Suprapubic skin (tissue), 4 donors: ENCODE measurements around the gene WWC1. TPM values are rescaled to one million over a fixed set of nuclear protein-coding genes. Genes with fewer than 3 reads are reported as not detected.

Experiments used
- DNase-seq, 2 donors: peaks; one replicate each; pipeline ENCODE4 v3.0.0-alpha.2; 2019; ENCODE audit warnings: low spot score in 2 of 2
- H3K27ac ChIP-seq: fragments of 200-600 bp; sonication (generic); one replicate; pipeline ENCODE4 v1.5.1; 2019
- H3K27me3 ChIP-seq: fragments of 200-600 bp; sonication (generic); one replicate; pipeline ENCODE4 v1.5.1; 2019
- H3K36me3 ChIP-seq: fragments of 200-600 bp; sonication (generic); one replicate; pipeline ENCODE4 v1.5.1; 2019
- H3K4me1 ChIP-seq: fragments of 200-600 bp; sonication (generic); one replicate; pipeline ENCODE4 v1.5.1; 2019
- H3K4me3 ChIP-seq: fragments of 200-600 bp; sonication (generic); one replicate; pipeline ENCODE4 v1.5.1; 2019; ENCODE audit warnings: mild to moderate bottlenecking
- H3K9me3 ChIP-seq: fragments of 200-600 bp; sonication (generic); one replicate; pipeline ENCODE4 v1.5.1; 2019
- EP300 ChIP-seq: sonication (generic); formaldehyde crosslinking; IDR thresholded peaks from one replicate; pipeline ENCODE4 v1.6.1; 2017; ENCODE audit warnings: antibody characterized with exemption
- POLR2A ChIP-seq, 2 donors: fragments of 450-650 bp; IDR thresholded peaks; one replicate each; pipeline ENCODE4 v1.6.1; 2017; ENCODE audit warnings: antibody characterized with exemption in 2 of 2, mild to moderate bottlenecking in 2 of 2, moderate library complexity in 2 of 2
- POLR2AphosphoS5 ChIP-seq, 3 donors: sonication (generic); formaldehyde crosslinking; IDR thresholded peaks; one replicate each; pipeline ENCODE4 v1.6.1; 2017; ENCODE audit warnings: antibody characterized with exemption in 3 of 3
- WGBS: methylation state at CpG from one replicate; pipeline ENCODE4 v1.1.5; 2018; 5-methylcytosine and 5-hydroxymethylcytosine counted together
- total RNA-seq, 4 donors: library from RNA; depleted of rRNA; stranded (reverse); fragments of >200 nt; gene quantifications; one replicate each; pipeline ENCODE4 v1.1.0, GENCODE V29; 2016
- TF ChIP-seq, protein P1 (sequence below), 2 donors: fragments of 200-600 bp in 1 of 2; fragments of 450-650 bp in 1 of 2; sonication (generic) in 1 of 2; IDR thresholded peaks; one replicate each; pipeline ENCODE4 v1.5.1; 2016 to 2019; ENCODE audit warnings: antibody characterized with exemption in 2 of 2, mild to moderate bottlenecking in 1 of 2, moderate library complexity in 1 of 2

Gene WWC1
- total RNA-seq, 4 donors from 2014 or later, result 28.3 to 38.3 (median 31.6) TPM

DNA sequence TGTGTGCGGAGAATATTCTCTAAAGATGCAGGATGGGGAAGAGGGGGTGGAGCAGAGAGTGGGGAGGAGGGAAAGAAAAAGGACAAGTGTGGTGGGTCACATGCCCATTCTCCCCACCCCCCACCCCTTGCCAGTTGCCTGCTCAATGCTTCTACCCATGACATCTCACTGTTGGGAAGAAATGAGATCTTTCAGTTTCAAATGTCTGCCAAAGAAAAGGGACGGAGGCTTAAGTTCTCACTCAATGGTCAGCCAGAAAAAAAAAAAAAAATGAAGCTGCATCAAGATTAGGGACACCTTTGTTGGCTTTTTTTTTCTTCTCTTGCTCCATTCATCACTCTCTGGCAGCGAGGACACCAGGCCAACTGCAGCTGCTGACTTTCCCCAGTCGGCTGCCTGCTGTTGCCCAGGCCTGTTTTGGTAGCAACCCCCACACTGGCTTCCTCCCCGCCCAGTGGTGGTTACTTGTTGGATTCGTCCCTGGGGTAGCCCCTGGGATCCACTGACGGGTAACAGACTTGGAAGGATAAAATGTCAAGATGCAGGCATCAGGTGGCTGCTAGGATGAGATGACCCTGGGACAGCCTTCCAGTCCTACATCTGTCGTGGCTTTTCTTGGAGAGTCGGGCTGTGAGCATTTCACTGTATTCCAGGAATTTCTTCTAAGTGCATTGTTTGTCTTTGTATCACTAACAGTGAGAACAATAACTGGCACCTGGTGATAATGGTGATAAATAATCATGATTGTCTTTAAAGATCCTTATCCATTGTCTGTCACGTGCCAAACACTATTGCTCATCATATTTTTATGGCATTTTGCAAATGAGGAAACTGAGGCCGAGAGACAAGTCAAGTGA, 9.1 kb downstream of the WWC1 start:
- H3K4me1 ChIP-seq, result peaks cover 10% of the 10 kb centered on the region
- no peak overlapping the region for H3K27ac ChIP-seq
- H3K36me3 ChIP-seq, result no peaks in the 10 kb centered on the region
- no peak for DNase-seq
- H3K4me3 ChIP-seq, result no peak overlapping the region
- 45% methylated on average over 11 of the region's 11 CpGs for WGBS
- no peaks in the 10 kb centered on the region for H3K9me3 ChIP-seq
- TF ChIP-seq POLR2A (IDR thresholded peaks at IDR 0.05), result no peak
- no peak for TF ChIP-seq EP300
- no peak for TF ChIP-seq POLR2AphosphoS5 (IDR thresholded peaks at IDR 0.05)
- TF ChIP-seq, protein P1, sequence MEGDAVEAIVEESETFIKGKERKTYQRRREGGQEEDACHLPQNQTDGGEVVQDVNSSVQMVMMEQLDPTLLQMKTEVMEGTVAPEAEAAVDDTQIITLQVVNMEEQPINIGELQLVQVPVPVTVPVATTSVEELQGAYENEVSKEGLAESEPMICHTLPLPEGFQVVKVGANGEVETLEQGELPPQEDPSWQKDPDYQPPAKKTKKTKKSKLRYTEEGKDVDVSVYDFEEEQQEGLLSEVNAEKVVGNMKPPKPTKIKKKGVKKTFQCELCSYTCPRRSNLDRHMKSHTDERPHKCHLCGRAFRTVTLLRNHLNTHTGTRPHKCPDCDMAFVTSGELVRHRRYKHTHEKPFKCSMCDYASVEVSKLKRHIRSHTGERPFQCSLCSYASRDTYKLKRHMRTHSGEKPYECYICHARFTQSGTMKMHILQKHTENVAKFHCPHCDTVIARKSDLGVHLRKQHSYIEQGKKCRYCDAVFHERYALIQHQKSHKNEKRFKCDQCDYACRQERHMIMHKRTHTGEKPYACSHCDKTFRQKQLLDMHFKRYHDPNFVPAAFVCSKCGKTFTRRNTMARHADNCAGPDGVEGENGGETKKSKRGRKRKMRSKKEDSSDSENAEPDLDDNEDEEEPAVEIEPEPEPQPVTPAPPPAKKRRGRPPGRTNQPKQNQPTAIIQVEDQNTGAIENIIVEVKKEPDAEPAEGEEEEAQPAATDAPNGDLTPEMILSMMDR (IDR thresholded peaks at IDR 0.05), result no peak
- H3K27me3 ChIP-seq, result no peaks in the 10 kb centered on the region

DNA sequence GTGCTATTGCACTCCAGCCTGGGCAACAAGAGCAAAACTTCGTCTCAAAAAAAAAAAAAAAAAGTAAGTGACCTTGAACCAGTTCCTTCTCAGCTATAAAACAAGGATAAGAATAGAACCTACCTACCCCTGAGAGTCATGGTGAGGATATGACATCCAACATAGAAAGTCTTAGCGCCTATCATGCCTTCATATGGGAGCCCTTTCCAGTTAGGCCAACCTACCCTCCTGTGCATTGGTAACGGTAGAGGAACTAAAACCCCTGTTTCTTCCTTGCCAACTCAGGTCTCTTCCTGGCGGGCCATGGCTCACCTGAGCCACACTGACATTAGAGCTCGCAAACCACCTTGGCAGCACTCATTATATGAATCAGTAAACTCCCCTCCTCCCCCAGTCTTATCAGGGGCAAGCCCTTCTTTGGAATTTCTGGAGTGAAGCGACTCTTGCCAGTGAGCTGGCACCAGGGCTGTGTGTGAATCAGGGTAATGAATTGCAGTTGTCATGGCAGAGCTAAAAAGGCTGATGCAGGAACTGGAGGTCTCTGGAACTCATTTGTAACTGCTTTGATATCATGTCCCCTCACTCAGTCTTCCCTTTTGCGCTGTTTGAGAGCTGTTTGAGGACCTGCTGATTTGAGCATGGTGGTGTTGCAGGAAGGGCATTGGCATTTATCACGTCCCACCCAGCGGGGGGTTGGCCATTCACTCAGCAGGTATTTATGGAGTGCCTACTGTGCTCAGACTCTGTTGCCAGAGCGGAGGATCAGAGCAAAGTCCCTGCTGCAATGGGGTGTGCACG, 10.3 kb downstream of the WWC1 start:
- Histone ChIP-seq H3K4me1 (peaks cover 8% of the 10 kb centered on the region), H3K9me3 (no peaks in the 10 kb centered on the region), H3K36me3 (no peaks in the 10 kb centered on the region), H3K27ac (no peak overlapping the region), H3K27me3 (no peaks in the 10 kb centered on the region), H3K4me3 (no peak overlapping the region)
- 46% methylated on average over 11 of the region's 11 CpGs for WGBS
- no peak for DNase-seq
- TF ChIP-seq, protein P1 (IDR thresholded peaks at IDR 0.05), result no peak
- TF ChIP-seq EP300, result no peak
- TF ChIP-seq POLR2A (IDR thresholded peaks at IDR 0.05), result no peak
- TF ChIP-seq POLR2AphosphoS5 (IDR thresholded peaks at IDR 0.05), result no peak

DNA sequence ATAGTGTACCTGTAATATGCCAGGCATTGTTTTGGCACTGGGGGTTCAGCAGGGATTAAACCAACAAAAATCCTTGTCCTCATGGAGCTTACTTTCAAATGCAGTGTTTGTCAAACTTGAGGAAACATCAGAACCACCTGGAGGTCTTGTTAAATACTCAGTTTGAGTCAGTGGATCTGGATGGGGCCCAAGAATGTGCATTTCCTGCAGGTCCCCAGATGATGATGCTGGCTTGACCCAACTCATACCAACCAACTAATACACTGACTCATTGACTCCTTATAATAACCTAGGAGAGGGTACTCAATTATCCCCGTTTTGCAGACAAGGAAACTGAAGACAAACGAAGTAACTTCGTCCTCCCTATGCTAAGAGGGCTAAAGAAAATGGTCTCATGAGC, 11.3 kb downstream of the WWC1 start:
- Histone ChIP-seq H3K36me3 (no peaks in the 10 kb centered on the region), H3K4me1 (peaks cover 8% of the 10 kb centered on the region), H3K9me3 (no peaks in the 10 kb centered on the region), H3K27ac (no peak overlapping the region), H3K4me3 (no peak overlapping the region), H3K27me3 (no peaks in the 10 kb centered on the region)
- WGBS, result 85% methylated on average over 3 of the region's 3 CpGs
- no peak for DNase-seq
- no peak for TF ChIP-seq POLR2AphosphoS5 (IDR thresholded peaks at IDR 0.05)
- TF ChIP-seq, protein P1 (IDR thresholded peaks at IDR 0.05), result no peak
- no peak for TF ChIP-seq POLR2A (IDR thresholded peaks at IDR 0.05)
- TF ChIP-seq EP300, result no peak

DNA sequence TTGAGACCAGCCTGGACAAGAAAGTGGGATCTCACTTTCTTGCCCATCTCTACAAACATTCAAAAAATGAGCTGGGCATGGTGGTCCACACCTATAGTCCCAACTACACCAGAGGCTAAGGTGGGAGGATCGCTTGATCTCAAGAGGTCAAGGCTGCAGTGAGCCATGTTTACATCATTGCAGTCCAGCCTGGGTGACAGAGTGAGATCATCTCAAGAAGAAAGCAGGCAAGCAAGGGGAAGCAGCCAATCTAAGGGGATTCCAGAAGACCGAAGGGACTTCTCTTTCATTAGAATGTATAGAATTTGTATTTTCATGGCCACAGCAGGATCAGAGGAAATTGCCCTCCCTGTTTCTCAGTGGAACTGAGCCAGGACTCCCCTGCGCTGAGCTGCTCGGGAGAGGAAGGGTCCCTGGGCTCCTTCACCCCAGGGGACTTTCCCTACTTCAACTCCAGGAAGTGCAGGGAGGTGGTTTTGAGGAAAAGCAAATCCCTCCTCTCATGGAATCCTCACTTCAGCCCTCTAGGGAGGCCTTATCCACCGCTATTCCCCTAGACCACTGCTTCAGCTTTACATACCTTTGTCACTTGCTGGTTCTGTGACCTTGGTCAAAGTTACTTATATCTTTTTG, 12.1 kb downstream of the WWC1 start:
- TF ChIP-seq EP300 (no peak), POLR2AphosphoS5 (IDR thresholded peaks at IDR 0.05) (no peak), POLR2A (IDR thresholded peaks at IDR 0.05) (no peak)
- TF ChIP-seq, protein P1 (IDR thresholded peaks at IDR 0.05), result no peak
- no peaks in the 10 kb centered on the region for H3K9me3 ChIP-seq
- WGBS, result 82% methylated on average over 5 of the region's 5 CpGs
- no peak for DNase-seq
- H3K4me3 ChIP-seq, result no peak overlapping the region
- no peak overlapping the region for H3K27ac ChIP-seq
- no peaks in the 10 kb centered on the region for H3K36me3 ChIP-seq
- H3K4me1 ChIP-seq, result peaks cover 8% of the 10 kb centered on the region
- no peaks in the 10 kb centered on the region for H3K27me3 ChIP-seq

DNA sequence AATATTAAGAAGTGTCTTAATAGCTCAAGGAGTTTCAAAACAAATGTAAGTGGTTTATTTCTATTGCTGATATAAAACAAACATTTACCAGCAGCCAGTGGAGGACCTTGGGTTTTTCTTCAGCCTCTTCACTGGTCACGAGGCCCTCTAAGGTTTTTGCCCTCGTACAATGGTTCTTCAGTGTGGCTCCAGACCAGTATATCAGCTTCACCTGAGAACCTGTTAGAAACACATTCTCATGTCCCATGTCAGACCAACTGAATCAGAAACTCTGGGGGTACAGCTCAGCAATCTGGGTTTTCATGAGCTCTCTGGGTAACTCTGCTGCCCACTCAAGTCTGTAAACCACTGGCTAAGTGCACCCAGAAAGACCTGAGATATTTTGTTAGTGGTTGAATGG, 12.9 kb downstream of the WWC1 start:
- 73% methylated on average over 2 of the region's 2 CpGs for WGBS
- H3K4me1 ChIP-seq, result peaks cover 8% of the 10 kb centered on the region
- no peaks in the 10 kb centered on the region for H3K36me3 ChIP-seq
- DNase-seq, result no peak
- H3K4me3 ChIP-seq, result no peak overlapping the region
- H3K9me3 ChIP-seq, result no peaks in the 10 kb centered on the region
- no peaks in the 10 kb centered on the region for H3K27me3 ChIP-seq
- H3K27ac ChIP-seq, result no peak overlapping the region
- TF ChIP-seq, protein P1 (IDR thresholded peaks at IDR 0.05), result no peak
- no peak for TF ChIP-seq POLR2AphosphoS5 (IDR thresholded peaks at IDR 0.05)
- TF ChIP-seq POLR2A (IDR thresholded peaks at IDR 0.05), result no peak
- no peak for TF ChIP-seq EP300
